NCI-H510A (cell line): ENCODE measurements around the gene LRRC74A.
A peak's percentile ranks its signal among the peaks of the same experiment; 100 is the strongest.

Experiments used
- DNase-seq: peaks from one replicate; lab custom pipeline; 2025; lab: John Stamatoyannopoulos, UW

The LRRC74A gene

GRCh38 chr14:76810525-76810924, 15.7 kb upstream of the LRRC74A start:
- no peak for DNase-seq

DNA sequence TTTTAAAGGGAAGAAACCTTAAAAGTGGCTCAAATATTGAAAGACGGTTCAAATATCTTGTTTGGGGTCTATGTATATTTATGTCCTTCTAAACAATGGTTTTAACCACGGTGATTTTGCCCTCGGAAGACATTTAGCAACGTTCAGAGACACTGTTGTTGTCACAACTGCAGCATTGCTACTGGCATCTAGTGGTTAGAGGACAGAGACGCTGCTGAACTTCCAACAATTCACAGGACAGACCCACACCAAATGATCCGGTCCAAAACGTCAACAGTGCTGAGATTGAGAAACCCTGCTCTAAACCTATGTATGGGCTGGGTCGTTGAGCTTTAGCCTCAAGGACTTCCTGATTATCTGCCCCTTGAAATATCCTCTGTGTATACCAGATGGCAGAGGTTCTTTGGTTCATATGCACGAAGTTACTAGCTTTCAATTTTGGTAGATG, 15.2 kb upstream of the LRRC74A start:
- DNase-seq = no peak

DNA sequence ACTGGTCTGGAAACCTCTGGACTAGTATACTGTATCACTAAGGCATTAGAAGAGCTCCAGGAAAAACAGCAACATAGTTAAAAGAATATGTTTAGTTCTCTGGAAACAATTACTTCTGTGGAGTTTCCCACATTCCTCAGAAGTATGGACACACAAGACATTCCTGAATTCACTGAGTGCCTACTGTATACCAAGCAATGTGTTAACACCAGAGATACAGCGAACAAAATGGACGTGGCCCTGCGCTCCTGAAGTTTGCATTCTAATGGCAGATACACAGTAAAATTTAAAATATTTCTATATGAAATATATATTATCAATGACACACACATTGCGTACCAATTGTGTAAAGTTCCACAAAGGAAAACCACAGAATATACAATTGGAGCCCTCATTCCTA, 14.6 kb upstream of the LRRC74A start:
- DNase-seq = no peak

- DNase-seq = no peak
These were observed 14.2 kb upstream of the LRRC74A start for GRCh38 chr14:76812093-76812421.

DNA sequence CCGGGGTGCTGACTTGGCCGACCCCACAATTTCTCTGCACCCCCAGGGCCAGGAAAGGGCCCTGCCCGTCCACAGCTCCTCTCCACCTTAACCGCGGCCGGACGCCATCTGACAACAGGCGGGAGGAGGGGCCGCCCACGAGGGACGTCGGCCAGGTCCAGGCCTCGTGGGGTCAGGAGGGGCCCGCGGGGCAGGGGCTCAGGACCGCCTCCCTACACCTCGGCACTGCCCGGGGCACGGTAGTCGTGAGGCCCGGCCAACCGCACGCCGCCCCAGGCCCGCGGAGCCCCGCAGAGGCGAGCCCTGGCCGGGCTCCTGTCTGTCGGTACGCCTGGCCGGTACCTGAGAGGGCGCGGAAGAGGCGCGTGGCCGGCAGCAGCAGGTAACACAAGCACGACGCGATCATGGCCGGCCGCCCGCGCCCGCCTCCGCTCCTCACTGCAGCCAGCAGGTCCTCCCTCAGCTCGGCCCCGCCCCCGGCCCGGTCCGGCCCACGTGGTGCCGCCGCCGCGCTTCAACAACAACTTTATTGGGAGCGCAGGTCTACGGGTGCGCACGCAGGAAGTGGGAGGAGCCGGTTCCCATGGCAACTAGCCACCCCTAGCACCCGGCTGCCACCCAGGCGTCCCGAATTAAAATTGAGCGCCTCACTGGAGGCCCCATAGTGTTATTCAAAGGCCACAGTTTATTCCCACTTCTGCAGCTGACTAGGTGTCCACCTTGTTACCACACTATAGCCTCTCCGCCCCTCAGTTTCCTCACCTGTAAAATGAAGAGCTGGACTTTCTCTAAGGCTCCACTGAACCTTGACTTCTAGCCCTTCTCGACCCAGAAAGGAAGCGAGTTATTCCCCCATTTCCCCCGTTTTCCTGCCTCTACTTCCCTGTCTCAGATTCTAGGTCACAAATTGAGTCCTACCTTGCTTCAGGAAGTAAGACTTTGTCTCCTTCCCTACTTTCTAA, 13.5 kb upstream of the LRRC74A start, which contains the start of gene ANGEL1:
TSS of gene ANGEL1 (minus strand) at position 461 of the 962 bp plus-strand sequence. CDS start at position 406, 55 bp downstream.
- peak; percentile 90 for DNase-seq

- no peak for DNase-seq
These were observed 11.2 kb upstream of the LRRC74A start for GRCh38 chr14:76814726-76815645.

DNA sequence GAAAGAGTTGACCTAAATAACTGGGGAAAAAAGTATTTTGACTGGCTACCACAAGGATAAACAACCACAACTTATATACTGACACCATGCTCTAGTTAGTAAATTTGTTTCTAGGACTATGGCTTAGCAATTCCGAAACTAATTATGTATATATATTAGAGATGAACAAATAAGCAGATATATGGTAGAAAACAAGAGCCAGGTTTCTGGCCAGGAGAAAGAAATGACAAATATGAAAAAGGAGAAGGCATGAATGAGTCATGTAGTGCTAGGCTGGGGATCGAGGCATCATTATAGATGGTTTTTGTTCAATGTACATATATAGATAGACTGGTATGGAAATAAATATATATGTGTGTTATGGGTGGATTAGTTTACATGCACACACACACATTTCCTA, 5.5 kb upstream of the LRRC74A start:
- no peak for DNase-seq

DNA sequence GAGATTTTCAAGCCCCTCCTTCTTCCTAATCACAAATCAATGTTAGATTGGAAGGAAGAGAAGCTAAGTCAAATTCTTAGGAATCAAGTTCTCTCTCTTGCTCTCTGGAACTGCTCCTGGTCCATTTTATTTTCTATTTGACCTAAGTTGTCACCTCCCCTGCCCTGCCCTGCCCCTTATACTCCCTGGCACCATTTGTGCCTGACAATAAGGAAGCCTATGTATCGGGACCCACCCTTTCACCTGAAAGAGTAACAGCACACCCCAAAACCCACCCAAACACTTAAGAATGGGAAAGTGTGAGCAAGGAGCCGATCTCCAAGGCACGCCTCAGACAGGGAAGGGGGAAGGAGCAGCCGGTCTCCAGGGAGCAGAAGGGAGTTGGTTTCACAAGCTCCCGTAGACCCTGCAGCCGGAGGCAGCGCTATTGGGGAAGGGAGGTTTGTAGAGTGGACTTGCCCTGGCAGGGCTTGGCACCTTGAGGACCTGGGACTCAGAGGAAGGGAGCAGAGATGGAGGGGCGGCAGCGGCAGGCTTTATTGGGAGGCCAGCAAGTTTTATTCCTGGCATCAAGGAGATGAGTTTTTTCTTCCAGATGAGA, 1.6 kb downstream of the LRRC74A start:
- DNase-seq = no peak

DNA sequence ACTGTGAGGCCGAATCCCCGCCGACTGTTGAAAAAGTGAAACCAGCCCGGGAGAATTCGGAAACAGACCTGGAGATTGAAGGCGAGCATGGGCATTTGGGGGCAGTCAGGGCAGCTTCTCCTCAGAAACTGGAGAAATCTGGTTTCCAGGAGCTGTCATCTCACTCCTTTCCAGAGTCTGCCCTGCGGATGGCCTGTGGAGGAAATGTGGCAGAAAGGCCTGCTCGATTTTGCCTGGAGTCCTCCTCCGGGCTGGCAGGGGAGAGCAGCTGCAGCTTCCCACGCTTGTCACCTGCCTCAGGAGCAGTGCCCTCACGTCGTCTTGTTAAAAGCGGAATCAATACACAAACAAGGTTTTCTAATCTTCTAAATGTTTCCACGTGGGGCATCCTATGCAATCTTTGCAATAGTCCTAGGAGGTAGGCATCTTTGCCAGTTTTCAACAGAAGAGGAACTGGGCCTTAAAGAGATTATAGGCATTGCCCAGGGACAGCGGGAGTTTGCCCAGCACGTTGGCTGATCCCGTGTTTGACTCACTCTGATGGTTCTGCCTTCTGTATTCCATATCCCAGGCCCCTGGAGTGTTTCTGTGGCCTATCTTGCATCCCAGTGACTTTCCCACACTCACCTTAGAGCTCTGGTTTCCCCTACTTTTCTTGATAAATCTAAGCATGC, 2.3 kb downstream of the LRRC74A start:
- DNase-seq = no peak

GRCh38 chr14:76829013-76829365, 2.8 kb downstream of the LRRC74A start:
- no peak for DNase-seq

GRCh38 chr14:76829650-76830421, 3.6 kb downstream of the LRRC74A start:
- no peak for DNase-seq

GRCh38 chr14:76830556-76830955, 4.3 kb downstream of the LRRC74A start:
- DNase-seq = no peak

DNA sequence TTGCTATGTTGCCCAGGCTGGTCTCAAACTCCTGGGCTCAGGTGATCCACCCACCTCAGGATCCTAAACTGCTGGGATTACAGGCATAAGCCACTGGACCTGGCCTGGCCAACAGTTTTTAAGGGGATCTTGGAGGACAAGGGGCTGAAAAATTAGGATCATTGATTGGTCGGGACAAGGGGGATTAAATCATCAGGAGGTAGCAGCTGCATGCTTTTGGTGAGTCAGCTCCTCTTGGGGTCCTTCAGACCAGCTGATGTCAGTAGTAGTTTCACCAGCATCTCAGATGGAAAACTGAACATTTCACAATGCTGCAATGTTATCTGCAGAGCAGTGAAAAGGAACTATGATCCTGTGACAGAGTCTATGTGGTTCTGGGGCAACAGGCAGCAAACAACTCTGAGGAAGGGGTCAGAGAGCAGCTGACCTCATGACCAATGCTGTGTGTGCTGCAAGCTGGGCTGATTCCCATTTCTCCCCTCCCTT, 6.3 kb downstream of the LRRC74A start:
- no peak for DNase-seq

DNA sequence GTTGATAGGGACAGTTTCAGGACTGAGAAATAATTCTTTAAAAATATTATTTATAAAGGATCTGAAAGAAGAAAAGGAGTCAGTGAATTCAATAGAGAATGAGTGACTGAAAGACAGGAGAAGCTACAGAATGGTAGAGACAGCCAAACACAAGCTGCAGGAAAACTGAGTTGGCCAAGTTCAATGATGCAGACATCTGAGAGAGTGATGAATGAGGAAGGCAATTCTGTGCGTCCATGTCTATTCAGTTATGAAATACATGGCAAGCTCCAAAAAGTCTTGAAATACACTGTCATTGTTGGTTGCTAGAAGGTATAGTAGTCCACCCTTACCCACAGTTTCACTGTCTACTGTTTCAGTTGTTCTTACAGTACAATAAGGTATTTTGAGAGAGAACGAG, 6.8 kb downstream of the LRRC74A start:
- DNase-seq = no peak

DNA sequence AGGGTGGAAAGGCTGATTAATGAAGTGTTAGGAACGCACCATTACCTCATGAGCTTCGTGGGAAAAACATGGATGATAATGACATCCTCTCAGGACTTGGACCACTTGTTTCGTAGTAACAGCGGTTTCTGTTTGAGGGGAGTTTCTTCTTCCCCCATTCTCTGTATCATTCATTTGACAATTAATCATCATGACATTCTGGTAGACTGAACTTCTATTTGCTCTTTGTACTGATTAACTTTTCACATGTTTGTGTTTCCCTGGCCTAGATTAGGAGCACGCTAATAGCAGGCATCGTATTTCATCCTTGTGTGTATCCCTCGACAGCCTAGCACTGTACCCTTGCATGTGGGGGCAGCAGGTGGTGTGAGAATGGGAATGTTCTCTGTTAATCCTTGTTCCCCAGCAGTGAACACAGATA, 8.0 kb downstream of the LRRC74A start:
- DNase-seq = no peak

DNA sequence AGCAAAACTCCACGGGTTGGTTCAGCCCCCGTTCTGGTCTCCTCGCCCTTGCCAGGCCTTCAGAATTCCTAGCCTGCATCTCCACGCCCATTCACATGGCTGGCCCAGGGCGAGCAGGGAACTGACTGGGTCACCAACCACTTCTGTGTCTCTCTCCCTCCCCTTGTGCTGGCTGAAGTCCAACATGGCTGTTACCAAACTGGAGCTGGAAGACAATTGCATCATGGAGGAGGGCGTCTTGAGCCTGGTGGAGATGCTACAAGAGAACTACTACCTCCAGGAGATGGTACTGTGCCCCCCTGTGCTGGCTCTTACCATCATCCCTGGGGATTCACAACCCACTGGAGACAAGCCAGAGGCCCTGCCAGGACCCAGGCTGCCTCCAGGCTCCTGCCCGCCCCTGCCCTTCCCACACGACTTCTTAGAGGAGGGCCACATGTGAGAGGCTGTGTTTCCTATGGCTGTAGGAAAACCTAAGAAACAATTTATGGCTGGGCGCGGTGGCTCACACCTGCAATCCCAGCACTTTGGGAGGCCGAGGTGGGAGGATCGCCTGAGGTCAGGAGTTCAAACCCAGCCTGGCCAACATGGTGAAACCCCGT, 9.9 kb downstream of the LRRC74A start:
- no peak for DNase-seq

GRCh38 chr14:76837524-76837923, 11.3 kb downstream of the LRRC74A start:
- no peak for DNase-seq

- DNase-seq = no peak
These were observed 16.2 kb downstream of the LRRC74A start for GRCh38 chr14:76842414-76842813.

DNA sequence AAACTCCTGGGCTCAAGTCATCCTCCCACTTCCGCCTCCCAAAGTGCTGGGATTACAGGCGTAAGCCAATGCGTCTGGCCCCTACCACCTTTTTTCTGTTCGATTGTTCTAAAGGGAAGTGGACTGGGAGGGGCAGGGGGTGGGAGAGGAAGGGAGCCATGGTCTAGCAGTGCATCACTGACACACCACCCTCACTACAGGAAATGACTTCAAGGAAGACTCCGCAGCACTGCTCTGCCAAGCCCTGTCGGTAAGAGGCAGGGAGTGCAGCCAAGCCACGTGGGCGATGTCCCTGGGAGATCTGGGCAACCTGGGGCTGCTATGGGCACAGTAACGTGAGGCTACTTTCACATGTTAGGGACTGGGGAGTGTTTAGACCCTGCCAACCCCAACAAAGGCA, 18.0 kb downstream of the LRRC74A start:
- no peak for DNase-seq

DNA sequence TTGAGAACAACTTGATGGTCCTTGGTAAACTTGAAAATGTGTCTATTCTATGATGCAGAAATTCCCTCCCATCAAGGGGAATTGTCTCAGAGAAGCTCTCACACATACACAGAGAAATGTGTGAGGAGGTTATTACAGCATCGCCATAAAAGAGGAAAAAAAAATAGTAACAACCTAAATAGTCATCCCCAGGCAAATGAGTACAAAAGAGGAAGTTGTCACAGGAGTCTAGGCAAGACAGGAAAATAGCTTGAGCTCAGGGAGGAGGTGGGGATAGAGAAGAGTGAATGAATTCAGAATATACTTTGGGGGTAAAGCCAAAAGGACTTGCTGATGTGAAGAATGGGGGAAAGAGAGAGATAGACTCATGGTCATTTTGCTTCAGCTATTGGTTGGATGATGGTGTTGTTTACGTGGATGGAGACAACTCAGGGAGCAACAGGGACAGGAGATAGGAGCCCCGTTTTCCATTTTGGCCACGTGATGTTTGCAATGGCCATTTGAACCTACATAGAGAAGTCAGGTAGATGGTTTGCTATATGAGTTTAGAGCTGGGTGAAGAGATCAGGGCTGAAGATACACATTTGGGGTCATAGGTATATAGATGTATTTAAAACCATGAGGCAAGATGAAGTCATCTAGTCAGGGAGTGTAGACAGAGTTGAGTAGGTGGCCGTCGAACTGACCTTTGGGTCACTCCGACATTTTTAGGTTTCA, 20.3 kb downstream of the LRRC74A start:
- DNase-seq = no peak
